HL-60 (cell line): ENCODE data around the gene C10orf71.

Source experiments
- POLR2AphosphoS5 ChIP-seq: IDR thresholded peaks from 2 replicates; pipeline ENCODE4 v1.6.1; 2012; ENCODE audit warnings: low read depth
- TF ChIP-seq, protein P1 (sequence below): IDR thresholded peaks from one replicate; pipeline ENCODE4 v1.5.1; 2011; ENCODE audit warnings: low read length, control low read depth, inconsistent platforms; ENCODE audit not compliant: insufficient read depth

DNA sequence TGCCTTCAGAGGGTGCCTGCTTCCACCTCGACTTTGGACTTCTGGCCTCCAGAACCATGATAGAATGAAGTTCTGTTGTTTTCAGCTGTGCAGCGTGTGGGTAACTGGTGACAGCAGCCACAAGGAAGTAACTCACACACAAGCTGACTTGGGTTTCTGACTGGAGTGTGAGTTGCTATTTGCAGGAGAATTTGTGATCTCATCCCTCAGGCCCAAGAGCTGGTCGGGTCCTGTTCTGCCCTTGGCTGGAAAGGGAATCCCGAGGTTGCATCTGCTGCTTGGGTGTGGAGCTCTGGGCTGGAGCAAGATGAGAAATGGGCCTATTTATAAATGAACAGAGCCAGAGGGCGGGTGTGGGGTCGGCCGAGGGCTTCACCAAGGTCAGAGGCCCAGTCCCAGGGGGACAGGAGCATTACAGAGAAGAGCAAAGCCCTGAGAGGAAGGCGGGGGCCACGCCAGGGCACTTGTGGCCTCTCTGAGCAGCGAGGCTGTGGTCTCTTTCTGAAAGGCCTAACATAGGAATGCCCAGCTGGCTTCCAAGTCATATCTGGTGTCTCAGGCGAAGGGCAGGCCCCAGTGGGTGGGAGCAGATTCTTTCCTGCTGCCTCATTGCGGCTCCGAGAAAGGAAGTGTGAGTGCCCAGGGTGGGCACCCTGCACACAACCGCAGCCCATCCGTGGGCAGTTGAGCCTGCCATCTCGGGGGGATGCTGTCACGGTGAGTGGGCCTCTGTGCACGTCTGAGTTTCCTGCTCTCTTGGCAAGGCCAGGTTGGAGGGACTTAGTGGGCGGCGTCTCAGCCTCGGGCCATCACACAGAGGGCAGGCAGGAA lies 26.5 kb upstream of the C10orf71 start:
- TF ChIP-seq, protein P1, sequence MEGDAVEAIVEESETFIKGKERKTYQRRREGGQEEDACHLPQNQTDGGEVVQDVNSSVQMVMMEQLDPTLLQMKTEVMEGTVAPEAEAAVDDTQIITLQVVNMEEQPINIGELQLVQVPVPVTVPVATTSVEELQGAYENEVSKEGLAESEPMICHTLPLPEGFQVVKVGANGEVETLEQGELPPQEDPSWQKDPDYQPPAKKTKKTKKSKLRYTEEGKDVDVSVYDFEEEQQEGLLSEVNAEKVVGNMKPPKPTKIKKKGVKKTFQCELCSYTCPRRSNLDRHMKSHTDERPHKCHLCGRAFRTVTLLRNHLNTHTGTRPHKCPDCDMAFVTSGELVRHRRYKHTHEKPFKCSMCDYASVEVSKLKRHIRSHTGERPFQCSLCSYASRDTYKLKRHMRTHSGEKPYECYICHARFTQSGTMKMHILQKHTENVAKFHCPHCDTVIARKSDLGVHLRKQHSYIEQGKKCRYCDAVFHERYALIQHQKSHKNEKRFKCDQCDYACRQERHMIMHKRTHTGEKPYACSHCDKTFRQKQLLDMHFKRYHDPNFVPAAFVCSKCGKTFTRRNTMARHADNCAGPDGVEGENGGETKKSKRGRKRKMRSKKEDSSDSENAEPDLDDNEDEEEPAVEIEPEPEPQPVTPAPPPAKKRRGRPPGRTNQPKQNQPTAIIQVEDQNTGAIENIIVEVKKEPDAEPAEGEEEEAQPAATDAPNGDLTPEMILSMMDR: no peak
- TF ChIP-seq POLR2AphosphoS5: no peak
